Parathyroid adenoma (tissue), 2 donors: Measurements from ENCODE around the gene TRAF4.
"Not testable (repeated sequence)": the region's sequence is repeated elsewhere in the genome, so short reads cannot be mapped to it uniquely, and the experiment has no call there.

Source experiments
- H2AFZ ChIP-seq: fragments of 300-600 bp; sonication (generic); one replicate; pipeline ENCODE4 v1.7.0; 2017; ENCODE audit warnings: antibody characterized with exemption, mild to moderate bottlenecking
- H3K27ac ChIP-seq: fragments of 300-600 bp; sonication (generic); one replicate; pipeline ENCODE4 v1.7.0; 2017
- H3K27me3 ChIP-seq: fragments of 300-600 bp; sonication (generic); one replicate; pipeline ENCODE4 v1.7.0; 2017; ENCODE audit warnings: low read length; ENCODE audit not compliant: control insufficient read depth, insufficient read depth
- H3K36me3 ChIP-seq: fragments of 300-600 bp; sonication (generic); one replicate; pipeline ENCODE4 v1.7.0; 2017; ENCODE audit warnings: low read length; ENCODE audit not compliant: control insufficient read depth, insufficient read depth
- H3K4me1 ChIP-seq: fragments of 300-600 bp; sonication (generic); one replicate; pipeline ENCODE4 v1.7.0; 2017; ENCODE audit warnings: control low read depth
- H3K4me2 ChIP-seq: fragments of 300-600 bp; sonication (generic); one replicate; pipeline ENCODE4 v1.7.0; 2017; ENCODE audit warnings: low read length
- H3K4me3 ChIP-seq: fragments of 300-600 bp; sonication (generic); one replicate; pipeline ENCODE4 v1.7.0; 2017; ENCODE audit warnings: low read depth, low read length
- H3K79me2 ChIP-seq: fragments of 300-600 bp; sonication (generic); one replicate; pipeline ENCODE4 v1.7.0; 2017; ENCODE audit warnings: control low read depth
- H3K9ac ChIP-seq: fragments of 300-600 bp; sonication (generic); one replicate; pipeline ENCODE4 v1.7.0; 2017; ENCODE audit warnings: mild to moderate bottlenecking
- H3K9me3 ChIP-seq: fragments of 300-600 bp; sonication (generic); one replicate; pipeline ENCODE4 v1.7.0; 2017; ENCODE audit warnings: low read length; ENCODE audit not compliant: control insufficient read depth
- TF ChIP-seq, protein P1 (sequence below): fragments of 300-600 bp; sonication (generic); IDR thresholded peaks from one replicate; pipeline ENCODE4 v1.7.0; 2017; ENCODE audit warnings: antibody characterized with exemption, mild to moderate bottlenecking
- donor health status: primary hyperparathyroidism.

The TRAF4 gene

DNA sequence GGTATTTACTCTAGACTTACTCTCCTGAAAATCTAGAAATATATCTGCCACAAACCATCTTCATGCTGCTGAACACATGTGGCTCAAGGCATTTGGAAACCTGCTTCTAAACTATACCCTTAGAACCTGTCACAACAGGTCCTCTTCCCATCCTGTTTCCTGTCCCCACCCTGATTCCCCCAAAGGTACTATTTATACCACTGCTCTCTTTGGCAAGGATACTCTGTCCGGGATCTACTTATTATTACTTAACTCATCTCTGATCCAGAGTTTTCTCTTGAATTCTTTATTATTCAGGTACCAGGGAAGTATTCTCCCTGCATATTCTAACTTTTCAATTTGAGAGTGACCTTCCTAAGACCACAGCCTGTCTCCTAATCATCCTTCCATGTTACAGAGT lies 33.4 kb downstream of the TRAF4 start:
- TF ChIP-seq, protein P1, sequence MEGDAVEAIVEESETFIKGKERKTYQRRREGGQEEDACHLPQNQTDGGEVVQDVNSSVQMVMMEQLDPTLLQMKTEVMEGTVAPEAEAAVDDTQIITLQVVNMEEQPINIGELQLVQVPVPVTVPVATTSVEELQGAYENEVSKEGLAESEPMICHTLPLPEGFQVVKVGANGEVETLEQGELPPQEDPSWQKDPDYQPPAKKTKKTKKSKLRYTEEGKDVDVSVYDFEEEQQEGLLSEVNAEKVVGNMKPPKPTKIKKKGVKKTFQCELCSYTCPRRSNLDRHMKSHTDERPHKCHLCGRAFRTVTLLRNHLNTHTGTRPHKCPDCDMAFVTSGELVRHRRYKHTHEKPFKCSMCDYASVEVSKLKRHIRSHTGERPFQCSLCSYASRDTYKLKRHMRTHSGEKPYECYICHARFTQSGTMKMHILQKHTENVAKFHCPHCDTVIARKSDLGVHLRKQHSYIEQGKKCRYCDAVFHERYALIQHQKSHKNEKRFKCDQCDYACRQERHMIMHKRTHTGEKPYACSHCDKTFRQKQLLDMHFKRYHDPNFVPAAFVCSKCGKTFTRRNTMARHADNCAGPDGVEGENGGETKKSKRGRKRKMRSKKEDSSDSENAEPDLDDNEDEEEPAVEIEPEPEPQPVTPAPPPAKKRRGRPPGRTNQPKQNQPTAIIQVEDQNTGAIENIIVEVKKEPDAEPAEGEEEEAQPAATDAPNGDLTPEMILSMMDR = no peak
- no peak overlapping the region for H3K4me3 ChIP-seq
- no peak overlapping the region for H3K27ac ChIP-seq

DNA sequence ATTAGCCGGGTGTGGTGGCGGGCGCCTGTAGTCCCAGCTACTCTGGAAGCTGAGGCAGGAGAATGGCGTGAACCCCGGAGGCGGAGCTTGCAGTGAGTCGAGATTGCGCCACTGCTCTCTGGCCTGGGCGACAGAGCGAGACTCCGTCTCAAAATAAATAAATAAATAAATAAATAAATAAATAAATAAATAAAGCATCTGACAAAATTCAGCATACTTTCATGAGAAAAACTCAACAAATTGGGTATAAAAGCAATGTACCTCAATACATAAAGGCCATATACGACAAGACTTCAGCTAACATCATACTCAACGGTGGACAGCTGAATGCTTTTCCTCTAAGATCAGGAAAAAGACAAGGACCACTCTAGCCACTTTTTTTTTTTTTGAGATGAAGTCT lies 35.8 kb downstream of the TRAF4 start:
- not testable (repeated sequence) for H3K27ac ChIP-seq, H3K4me2 ChIP-seq, H3K27me3 ChIP-seq, H3K4me3 ChIP-seq, H3K9ac ChIP-seq, H2AFZ ChIP-seq, H3K4me1 ChIP-seq, H3K36me3 ChIP-seq, H3K9me3 ChIP-seq
- H3K79me2 ChIP-seq = peaks cover 20% of the 10 kb centered on the region

More for the DNA sequence above, 33.4 kb downstream of the TRAF4 start:
- Histone ChIP-seq H3K79me2 (peaks cover 36% of the 10 kb centered on the region), H3K9me3 (no peaks in the 10 kb centered on the region), H3K36me3 (no peaks in the 10 kb centered on the region), H3K9ac (no peak overlapping the region), H3K27me3 (no peaks in the 10 kb centered on the region), H2AFZ (no peak overlapping the region), H3K4me2 (peak overlapping the region; percentile 19), H3K4me1 (no peaks in the 10 kb centered on the region)

DNA sequence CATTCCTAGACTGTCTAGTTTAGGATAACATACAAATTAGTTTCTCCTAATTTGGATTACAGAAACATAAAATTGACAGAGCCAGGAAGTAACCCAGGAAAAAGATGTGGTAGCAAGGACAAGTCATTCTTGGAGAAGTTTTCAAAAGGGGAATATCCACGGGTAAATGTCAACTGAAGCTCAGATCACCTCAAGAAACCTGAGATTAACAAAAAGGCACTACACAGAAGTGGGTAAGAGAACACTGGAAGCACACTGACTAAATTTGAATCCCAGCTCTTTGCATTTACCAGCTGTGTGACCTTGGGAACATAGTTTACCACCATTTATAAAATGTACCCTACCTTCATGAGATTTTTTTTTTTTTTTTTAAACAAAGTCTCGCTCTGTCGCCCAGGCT lies 39.4 kb downstream of the TRAF4 start:
- TF ChIP-seq, protein P1 = no peak
- no peaks in the 10 kb centered on the region for H3K36me3 ChIP-seq
- no peaks in the 10 kb centered on the region for H3K4me1 ChIP-seq
- no peak overlapping the region for H3K4me3 ChIP-seq
- peaks cover 17% of the 10 kb centered on the region for H3K79me2 ChIP-seq
- H2AFZ ChIP-seq = no peak overlapping the region
- H3K27ac ChIP-seq = no peak overlapping the region
- no peak overlapping the region for H3K4me2 ChIP-seq
- no peaks in the 10 kb centered on the region for H3K27me3 ChIP-seq
- H3K9me3 ChIP-seq = no peaks in the 10 kb centered on the region
- no peak overlapping the region for H3K9ac ChIP-seq

DNA sequence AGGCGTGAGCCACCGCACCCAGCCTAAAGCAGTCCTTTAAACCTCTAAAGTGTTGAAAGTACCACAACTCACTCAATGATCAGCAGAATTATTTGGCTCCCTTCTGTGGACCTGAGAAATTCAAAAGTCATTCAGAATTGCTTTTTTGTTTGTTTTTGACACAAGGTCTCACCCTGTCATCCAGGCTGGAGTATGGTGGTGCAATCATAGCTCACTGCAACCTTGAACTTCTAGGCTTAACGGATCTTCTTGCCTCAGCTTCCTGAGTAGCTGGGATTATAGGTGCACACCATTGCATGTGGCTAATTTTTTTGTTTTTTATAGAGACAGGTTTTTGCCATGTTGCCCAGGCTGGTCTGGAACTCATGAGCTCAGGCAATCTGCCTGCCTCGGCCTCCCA lies 44.3 kb downstream of the TRAF4 start:
- Histone ChIP-seq H3K36me3 (no peaks in the 10 kb centered on the region), H2AFZ (no peak overlapping the region), H3K4me1 (no peaks in the 10 kb centered on the region), H3K9me3 (no peaks in the 10 kb centered on the region), H3K27ac (no peak overlapping the region), H3K9ac (no peak overlapping the region), H3K4me2 (no peak overlapping the region), H3K27me3 (no peaks in the 10 kb centered on the region), H3K4me3 (no peak overlapping the region), H3K79me2 (peaks cover 42% of the 10 kb centered on the region)
- TF ChIP-seq, protein P1 = no peak

DNA sequence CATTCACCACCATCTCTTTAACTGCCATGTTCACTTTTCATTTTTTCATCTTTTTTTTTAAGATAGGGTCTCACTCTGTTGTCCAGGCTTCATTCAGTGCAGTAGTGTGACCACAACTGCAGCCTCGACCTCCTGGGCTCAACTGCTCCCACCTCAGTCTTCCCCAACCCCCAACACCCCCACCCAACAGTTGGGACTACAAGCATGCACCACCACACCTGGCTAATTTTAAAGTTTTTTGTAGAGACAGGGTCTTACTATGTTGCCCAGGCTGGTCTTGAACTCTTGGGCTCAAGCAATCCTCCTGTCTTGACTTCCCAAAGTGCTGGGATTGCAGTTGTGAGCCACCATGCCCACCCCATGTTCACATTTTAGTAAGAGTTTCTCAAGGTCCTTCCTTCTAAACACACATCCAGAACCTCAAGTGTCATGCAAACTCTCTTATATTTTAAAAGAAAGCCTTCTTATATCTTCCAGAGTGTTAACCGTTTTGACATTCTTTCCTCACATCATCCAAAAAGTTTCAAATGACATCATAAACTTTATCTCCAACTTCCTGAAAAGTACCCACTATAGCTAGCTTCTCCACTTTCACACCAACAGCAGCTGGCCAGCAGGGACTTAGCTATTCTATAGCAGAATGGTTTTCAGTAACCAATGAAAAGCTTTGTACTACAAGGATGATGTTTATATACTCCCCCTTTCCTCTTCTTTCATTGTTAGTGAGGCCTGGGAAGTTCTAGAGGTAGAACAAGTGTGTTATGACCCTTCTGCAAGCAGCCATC lies 49.3 kb downstream of the TRAF4 start:
- Histone ChIP-seq H3K79me2 (peaks cover 70% of the 10 kb centered on the region), H2AFZ (no peak overlapping the region), H3K4me3 (no peak overlapping the region), H3K4me1 (no peaks in the 10 kb centered on the region), H3K9ac (no peak overlapping the region), H3K4me2 (no peak overlapping the region), H3K27me3 (no peaks in the 10 kb centered on the region), H3K9me3 (no peaks in the 10 kb centered on the region), H3K27ac (no peak overlapping the region), H3K36me3 (no peaks in the 10 kb centered on the region)
- TF ChIP-seq, protein P1 = no peak

DNA sequence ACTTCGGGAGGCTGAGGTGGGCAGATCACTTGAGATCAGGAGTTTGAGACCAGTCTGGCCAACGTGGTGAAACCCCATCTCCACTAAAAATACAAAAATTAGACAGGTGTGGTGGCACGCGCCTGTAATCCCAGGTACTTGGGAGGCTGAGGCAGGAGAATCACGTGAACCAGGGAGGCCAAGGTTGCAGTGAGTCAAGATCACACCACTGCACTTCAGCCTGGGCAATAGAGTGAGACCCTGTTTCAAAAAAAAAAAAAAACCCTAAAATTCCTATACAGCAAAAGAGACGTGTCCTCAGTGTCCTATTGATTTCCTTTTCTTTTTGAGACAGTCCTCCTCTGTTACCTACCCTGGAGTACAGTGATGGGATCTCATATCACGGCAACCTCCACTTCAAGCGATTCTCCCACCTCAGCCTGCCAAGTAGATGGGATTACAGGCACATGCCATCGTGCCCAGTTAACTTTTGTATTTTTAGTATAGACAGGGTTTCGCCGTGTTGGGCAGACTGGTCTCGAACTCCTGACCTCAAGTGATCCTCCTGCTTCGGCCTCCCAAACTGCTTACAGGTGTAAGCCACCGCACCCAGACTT lies 51.1 kb downstream of the TRAF4 start:
- H3K4me1 ChIP-seq, H3K27me3 ChIP-seq, H3K36me3 ChIP-seq, H3K4me3 ChIP-seq, H3K27ac ChIP-seq, H3K4me2 ChIP-seq, H3K9me3 ChIP-seq, H3K9ac ChIP-seq, H2AFZ ChIP-seq: not testable (repeated sequence)
- H3K79me2 ChIP-seq = peaks cover 70% of the 10 kb centered on the region
